ENCODE data around the gene FBXO42. TPM values are rescaled to one million over a fixed set of nuclear protein-coding genes. Genes with fewer than 3 reads are reported as not detected.

FBXO42 gene
- total and polyA plus RNA-seq, 9 of the 15 experiments (the other 6 are each of a cell fraction or from before 2014, with no cell fraction given) = 7.2 to 24.8 (median 17.4) TPM

DNA sequence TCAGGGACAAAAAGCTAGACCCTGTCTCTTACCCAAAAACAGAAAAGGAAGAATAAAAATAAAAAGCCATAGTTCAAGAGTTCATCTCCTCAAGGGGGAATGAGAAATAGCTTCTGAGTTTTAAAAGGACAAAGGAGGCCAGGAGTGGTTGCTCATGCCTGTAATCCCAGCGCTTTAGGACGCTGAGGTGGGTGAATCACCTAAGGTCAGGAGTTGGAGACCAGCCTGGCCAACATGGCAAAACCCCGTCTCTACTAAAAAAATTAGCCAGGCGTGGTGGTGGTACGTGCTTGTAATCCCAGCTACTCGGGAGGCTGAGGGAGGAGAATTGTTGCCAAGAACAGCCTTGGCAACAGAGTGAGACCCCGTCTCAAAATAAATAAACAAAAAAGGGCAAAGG is 76.7 kb downstream of the FBXO42 start:
- no peaks in the 10 kb centered on the region for H3K79me2 ChIP-seq (ENCODE audit: control insufficient read depth, insufficient read depth, low read length)
- BruUV-seq (replicated peaks) = no TSS peak
- POLR2A ChIA-PET = interaction anchor here (0.9 kb wide), 1 partner anchor 17 kb away, joined by 3 read pairs; no protein-coding TSS in a partner anchor
- no peak for DNase-seq (ENCODE audit: extremely low read depth in 1 of 4, low spot score in 3 of 4)
- H3K36me3 ChIP-seq (ENCODE audit: control insufficient read depth, insufficient read depth, low read length) = peaks cover 11% of the 10 kb centered on the region; the same call in 2 of the 3 replicates
- ATAC-seq = no peak
- TF ChIP-seq, protein P1, sequence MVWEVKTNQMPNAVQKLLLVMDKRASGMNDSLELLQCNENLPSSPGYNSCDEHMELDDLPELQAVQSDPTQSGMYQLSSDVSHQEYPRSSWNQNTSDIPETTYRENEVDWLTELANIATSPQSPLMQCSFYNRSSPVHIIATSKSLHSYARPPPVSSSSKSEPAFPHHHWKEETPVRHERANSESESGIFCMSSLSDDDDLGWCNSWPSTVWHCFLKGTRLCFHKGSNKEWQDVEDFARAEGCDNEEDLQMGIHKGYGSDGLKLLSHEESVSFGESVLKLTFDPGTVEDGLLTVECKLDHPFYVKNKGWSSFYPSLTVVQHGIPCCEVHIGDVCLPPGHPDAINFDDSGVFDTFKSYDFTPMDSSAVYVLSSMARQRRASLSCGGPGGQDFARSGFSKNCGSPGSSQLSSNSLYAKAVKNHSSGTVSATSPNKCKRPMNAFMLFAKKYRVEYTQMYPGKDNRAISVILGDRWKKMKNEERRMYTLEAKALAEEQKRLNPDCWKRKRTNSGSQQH (CRISPR knock-in tag; IDR thresholded peaks at IDR 0.05) = no peak
- TF ChIP-seq, protein P2, sequence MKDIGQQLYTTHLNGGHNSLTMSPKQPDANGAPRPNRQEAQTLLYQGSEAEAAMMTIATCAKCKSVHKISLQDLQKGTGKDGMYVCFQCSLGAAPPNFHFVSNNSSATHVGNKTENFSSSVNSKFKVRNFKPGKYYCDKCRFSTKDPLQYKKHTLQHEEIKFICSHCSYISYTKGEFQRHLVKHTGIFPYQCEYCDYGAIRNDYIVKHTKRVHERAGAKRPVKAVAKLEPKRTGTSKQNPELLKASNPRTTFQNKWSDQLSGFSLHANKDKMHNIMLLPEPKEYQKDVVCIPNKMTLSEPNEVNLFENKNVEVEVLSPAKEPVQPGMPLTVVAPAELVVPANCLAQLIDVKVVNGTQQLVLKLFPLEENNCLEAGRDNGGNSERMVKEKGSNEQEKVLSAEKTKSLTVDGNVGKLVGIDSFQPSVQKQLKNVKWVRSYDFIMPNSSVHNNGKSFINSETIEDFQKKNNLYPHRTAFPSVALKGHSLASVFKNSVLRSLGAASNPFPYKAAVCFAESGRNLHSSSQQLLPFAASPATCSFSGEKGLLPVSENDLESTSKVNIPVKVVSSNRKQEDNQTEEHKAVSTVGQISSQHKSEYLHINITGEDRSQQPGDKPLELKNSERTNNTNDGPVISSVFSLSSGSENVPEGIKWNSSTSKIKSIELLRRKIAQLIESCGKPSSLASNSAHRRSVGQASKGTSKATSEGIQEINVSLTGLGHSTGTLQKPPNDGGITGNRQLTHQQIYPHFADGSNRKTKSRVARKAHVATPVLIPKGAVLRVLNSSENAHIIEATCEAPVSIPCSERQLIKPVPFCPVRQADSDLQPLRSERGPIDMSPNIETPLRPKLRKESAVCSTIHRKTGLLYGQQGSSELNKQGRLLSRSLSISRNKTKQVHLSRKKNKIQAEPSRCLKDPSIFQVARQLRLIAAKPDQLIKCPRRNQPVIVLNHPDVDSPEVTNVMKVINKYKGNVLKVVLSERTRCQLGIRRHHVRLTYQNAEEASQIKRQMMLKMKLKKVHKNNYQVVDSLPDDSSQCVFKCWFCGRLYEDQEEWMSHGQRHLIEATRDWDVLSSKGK (CRISPR knock-in tag; IDR thresholded peaks at IDR 0.05) = no peak
- no peak overlapping the region for H3K4me3 ChIP-seq
- CTCF ChIA-PET (ENCODE audit: low intra/inter-chr PET ratio) = no interaction called here
- no peak overlapping the region for H3K27ac ChIP-seq (ENCODE audit: extremely low read depth, low read depth, low read length)
- in situ Hi-C loops (cut with MboI) = no loop called here
- no peak overlapping the region for H2AFZ ChIP-seq (ENCODE audit: low read depth, low read length)
- H3K9me3 ChIP-seq (replicated peaks; ENCODE audit: control insufficient read depth, insufficient read depth, low read depth, low read length) = no peaks in the 10 kb centered on the region
- intact Hi-C loops (cut with micrococcal nuclease) = no loop called here
- H4K20me1 ChIP-seq (replicated peaks; ENCODE audit: control insufficient read depth, insufficient read depth, low read length) = peaks cover 5% of the 10 kb centered on the region; the same call in 1 of the 2 replicates
- H3K9me1 ChIP-seq (ENCODE audit: control insufficient read depth, insufficient read depth, low read length) = no peaks in the 10 kb centered on the region
- no peaks in the 10 kb centered on the region for H3K27me3 ChIP-seq (ENCODE audit: control insufficient read depth in 2 of 2, insufficient read depth in 2 of 2, low read length in 2 of 2)
- no peak overlapping the region for H3K4me2 ChIP-seq (ENCODE audit: insufficient read depth, low read length)
- no peak for FAIRE-seq
- no peaks in the 10 kb centered on the region; a peak in 2 of 5 replicates for H3K4me1 ChIP-seq (replicated peaks in 1 of 2; ENCODE audit: control insufficient read depth in 2 of 2, insufficient read depth in 2 of 2, low read length in 2 of 2)
- no peak overlapping the region for H3K9ac ChIP-seq (ENCODE audit: insufficient read depth in 1 of 2, low read depth in 2 of 2, low read length in 2 of 2)
- WGBS (ENCODE audit: insufficient coverage, low coverage, missing lambda C conversion rate) = 80% methylated on average over 7 of the region's 7 CpGs

Data from K562 (cell line).